Stimulated activated CD4-positive, alpha-beta T cell treated with anti-CD3 and anti-CD28 coated beads, Interleukin-4, amount 100 ng/mL, for 4 hours (primary cell): ENCODE data around the gene KRTAP13-4.

Experiments
- DNase-seq, 2 experiments: peaks; one replicate each; pipeline ENCODE4 v3.0.0-alpha.2; 2020

The KRTAP13-4 gene

DNA sequence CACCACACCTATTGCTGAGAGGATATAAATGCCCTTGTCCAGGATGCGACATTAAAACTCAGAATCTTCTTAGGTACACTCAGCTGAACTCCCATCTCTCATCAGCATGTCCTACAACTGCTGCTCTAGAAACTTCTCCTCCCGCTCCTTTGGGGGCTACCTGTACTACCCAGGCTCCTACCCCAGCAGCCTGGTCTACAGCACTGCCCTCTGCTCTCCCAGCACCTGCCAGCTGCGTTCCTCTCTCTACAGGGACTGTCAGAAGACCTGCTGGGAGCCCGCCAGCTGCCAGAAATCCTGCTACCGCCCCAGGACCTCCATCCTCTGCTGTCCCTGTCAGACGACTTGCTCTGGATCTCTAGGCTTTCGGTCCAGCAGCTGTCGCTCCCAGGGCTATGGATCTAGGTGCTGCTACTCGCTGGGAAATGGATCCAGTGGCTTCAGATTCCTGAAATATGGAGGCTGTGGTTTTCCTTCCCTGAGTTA is at the start of gene KRTAP13-4:
Gene KRTAP13-4 (plus strand): TSS at position 51 of the 486 bp plus-strand sequence. CDS start 56 bp downstream, at position 107.
- no peak for DNase-seq

DNA sequence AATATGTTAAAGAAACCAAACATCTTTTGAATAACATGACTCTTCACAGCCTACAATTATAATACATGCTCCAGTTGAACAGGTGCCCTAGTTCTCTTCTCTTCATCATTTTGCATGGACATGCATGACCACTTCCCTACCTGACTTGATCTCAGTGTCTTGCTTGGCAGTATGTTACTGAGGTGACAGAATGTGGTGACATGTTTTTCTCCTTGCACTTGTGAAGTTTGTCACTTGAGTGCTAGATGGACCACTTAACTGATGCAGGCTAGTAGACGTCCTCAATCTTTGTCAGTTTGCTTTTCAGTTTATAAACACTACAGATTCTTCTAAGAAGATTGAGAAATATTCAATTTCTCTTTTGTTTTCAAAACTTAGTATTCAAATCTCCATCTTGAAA is 47.8 kb upstream of the KRTAP13-4 start:
- no peak for DNase-seq

- no peak for DNase-seq
Measured at GRCh38 chr21:30391492-30392025, 38.5 kb upstream of the KRTAP13-4 start.

- no peak for DNase-seq
Measured at GRCh38 chr21:30395731-30396130, 34.3 kb upstream of the KRTAP13-4 start, which contains the start of gene KRTAP13-1. TSS of gene KRTAP13-1 (plus strand) at chr21:30396031. CDS start at chr21:30396087, 56 bp downstream.

DNA sequence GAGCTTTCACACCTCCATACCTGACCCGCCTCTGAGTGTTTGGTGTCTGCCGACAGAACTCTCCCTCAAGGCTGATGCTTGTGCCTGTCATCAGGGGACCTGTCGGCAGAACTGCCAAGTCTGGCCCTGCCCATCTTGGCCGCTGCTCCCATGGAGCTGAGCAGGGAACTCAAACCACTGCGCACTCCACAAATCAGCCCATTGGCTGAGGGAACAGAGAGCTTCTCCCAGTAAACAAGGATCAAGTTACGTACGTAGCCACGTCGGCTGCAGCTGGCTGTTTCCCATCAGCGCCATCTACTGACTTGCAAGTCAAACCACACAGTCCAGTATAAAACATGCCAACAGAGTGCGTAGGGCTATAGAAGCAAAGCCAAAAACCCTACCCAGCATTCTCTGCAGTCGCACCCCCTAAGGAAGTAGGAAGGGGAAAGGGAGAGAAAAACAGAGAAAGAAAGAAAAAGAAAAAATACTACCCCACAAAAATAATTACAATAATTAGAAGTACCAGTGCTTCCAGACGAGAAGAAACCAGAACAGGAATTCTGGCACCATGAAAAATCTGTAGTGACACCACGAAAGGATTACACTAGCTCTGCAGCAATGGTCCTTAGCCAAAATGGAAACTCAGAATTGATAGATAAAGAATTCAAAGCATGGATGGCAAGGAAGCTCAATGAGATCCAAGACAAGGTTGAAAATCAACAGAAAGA is 21.1 kb upstream of the KRTAP13-4 start:
- no peak for DNase-seq

GRCh38 chr21:30415993-30416392 is 14.0 kb upstream of the KRTAP13-4 start:
- no peak for DNase-seq

- DNase-seq, result no peak
Measured at GRCh38 chr21:30425826-30426225, 4.2 kb upstream of the KRTAP13-4 start, which contains the start of gene KRTAP13-3. TSS of gene KRTAP13-3 (minus strand) at chr21:30425926. CDS start at chr21:30425912, 14 bp downstream.

- no peak for DNase-seq
Measured at GRCh38 chr21:30426731-30427130, 3.3 kb upstream of the KRTAP13-4 start.

GRCh38 chr21:30434033-30434631 is 4.1 kb downstream of the KRTAP13-4 start:
- DNase-seq, result no peak

DNA sequence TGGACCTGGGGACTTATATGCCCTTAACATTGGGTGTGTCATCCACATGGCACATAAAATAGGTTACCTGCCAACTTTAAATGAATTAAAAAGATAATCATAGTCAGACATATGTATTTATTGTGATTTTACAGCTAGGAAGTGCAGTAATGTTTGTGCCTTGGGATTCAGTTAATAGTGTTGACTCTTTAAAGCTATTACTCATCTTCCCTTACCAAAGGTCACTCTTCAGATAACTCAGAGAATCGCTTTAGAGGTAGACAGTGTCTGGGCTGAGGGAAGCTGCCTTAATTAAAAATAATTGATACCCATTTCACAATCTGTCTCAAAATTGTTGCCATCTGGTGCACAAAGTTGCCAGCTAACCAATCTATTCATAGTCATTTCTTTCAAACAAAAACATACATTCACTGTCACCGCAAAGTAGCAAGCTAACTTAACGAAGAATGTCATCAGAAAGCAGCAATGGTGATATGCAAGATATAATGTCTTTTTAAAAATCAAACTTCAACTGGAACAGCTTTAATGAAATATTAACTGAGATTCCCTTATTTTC is 7.1 kb downstream of the KRTAP13-4 start:
- no peak for DNase-seq

- no peak for DNase-seq
Measured at GRCh38 chr21:30439975-30440374, 10.0 kb downstream of the KRTAP13-4 start, which contains the start of gene KRTAP15-1. TSS of gene KRTAP15-1 (plus strand) at chr21:30440275. CDS start at chr21:30440328, 53 bp downstream.

GRCh38 chr21:30443226-30443625 is 13.2 kb downstream of the KRTAP13-4 start:
- DNase-seq, result no peak

DNA sequence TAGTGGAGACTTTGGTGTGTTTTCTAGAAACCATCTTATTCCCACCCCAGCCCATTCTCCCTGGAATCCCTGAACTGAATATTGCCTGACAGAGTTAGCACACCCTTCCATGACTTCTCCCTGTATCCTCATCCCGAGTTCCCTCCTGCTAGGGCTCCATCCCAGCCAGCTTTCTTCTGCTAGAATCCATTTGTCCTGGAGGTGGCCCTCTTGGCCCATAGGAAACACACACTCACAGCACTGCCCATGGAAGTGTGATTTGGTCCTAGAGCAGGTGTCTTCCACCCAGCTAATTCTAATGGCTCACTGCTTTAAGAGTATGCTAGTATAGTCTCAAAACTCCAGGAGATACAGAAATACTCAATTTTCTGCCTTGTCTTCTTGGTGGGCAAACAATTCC is 14.2 kb downstream of the KRTAP13-4 start:
- no peak for DNase-seq

DNA sequence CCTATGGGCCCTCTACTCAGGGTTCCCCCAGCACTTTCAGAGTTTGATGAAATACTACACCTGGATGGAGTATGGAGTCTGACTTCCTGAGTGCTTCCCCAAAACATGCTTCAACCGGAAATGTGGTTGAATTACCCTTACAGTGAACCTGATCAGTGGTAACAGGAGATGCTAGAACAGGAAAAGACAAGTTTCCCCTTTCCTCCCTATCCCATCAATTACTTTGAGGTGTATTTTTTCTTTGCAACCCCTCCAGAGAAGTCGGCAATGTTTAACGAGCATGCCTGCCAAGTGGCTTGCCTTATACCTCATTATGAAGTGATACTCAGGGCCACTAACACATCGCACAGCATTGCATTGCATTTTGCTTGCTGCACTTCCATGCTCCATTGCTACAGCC is 17.0 kb downstream of the KRTAP13-4 start:
- DNase-seq, result no peak

- no peak for DNase-seq
Measured at GRCh38 chr21:30448514-30448913, 18.5 kb downstream of the KRTAP13-4 start.

DNA sequence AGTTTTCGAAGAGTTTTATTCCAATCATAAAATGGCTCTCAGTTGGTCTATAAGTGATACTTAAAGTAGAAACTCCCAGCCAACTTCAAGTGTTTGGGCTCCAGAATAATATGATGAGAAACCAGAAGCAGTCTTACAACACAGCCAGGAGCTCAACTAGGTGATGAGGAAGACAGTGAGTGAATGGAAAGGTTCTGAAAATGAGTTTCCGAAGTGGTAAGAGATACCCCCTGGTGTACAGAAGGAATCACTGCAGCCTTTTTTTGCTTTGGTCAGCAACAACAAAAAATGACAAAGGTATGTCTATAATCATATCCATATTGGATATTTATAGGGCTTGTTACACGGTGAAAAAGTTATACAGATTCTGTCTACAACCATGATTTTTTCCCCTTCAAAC is 33.7 kb downstream of the KRTAP13-4 start:
- DNase-seq, result no peak

- DNase-seq, result no peak
Measured at GRCh38 chr21:30468900-30469714, 39.1 kb downstream of the KRTAP13-4 start.

DNA sequence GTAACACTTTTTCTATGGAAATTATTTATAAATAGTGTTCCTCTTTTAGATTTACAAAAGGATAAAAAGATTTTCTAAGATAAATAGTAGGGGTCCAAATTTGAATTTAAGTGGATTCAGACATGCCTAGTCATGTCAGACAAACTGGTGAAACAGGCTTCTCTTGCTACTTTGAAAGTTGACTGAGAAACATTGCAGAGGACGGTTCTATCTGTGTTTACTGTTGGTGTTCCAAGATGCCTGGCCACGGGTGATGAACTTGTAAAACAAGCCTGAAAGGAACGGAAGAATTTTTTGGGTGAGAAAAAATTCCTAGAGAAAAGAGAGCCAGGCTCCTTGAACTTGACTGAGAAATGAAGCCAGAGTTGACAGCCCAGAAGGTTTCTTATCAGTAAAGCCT is 48.0 kb downstream of the KRTAP13-4 start:
- DNase-seq, result no peak

- no peak for DNase-seq
Measured at GRCh38 chr21:30479259-30479658, 49.2 kb downstream of the KRTAP13-4 start.

DNA sequence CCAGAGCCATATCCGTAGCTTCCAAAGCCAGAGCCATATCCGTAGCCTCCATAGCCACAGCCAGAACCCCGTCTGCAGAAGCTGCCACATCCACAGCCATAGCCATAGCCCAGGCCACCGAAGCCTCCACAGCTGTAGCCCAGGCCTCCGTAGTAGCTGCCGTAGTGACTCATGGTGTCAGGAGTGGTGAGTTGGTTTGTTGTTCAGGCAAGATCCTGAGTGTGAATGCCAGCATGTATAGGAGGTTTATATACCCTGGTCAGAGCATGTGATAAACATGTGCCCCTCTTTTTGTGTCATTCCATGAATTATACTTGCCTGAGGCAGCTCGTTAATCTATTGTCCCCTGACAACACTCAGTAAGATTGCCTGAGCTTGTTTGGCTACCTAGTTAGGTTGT is 50.1 kb downstream of the KRTAP13-4 start, which contains the start of gene KRTAP19-1:
Gene KRTAP19-1 (minus strand): TSS at position 223 of the 400 bp plus-strand sequence. CDS start 50 bp downstream, at position 173.
- DNase-seq, result no peak
